Testis (tissue), 3 donors: ENCODE data around the gene PRKN. TPM values are rescaled to one million over a fixed set of nuclear protein-coding genes. Genes with fewer than 3 reads are reported as not detected.

Experiments
- DNase-seq: peaks from one replicate; pipeline ENCODE4 v3.0.0-alpha.2; 2019
- H3K27ac ChIP-seq, 2 donors: fragments of 200-600 bp; sonication (generic); one replicate each; pipeline ENCODE4 v1.5.1; 2019
- H3K27me3 ChIP-seq: fragments of 200-600 bp; sonication (generic); one replicate; pipeline ENCODE4 v1.5.1; 2019
- H3K36me3 ChIP-seq: fragments of 200-600 bp; sonication (generic); one replicate; pipeline ENCODE4 v1.5.1; 2017; ENCODE audit warnings: low read depth; ENCODE audit errors: missing control alignments
- H3K4me1 ChIP-seq: fragments of 200-600 bp; sonication (generic); one replicate; pipeline ENCODE4 v1.5.1; 2019
- H3K4me3 ChIP-seq, 2 donors: fragments of 200-600 bp; sonication (generic); one replicate each; pipeline ENCODE4 v1.5.1; 2017 to 2019
- H3K9me3 ChIP-seq: fragments of 200-600 bp; sonication (generic); one replicate; pipeline ENCODE4 v1.5.1; 2017
- POLR2A ChIP-seq: fragments of 450-650 bp; IDR thresholded peaks from one replicate; pipeline ENCODE4 v1.6.1; 2017; ENCODE audit warnings: antibody characterized with exemption, mild to moderate bottlenecking, moderate library complexity
- WGBS, 2 donors: methylation state at CpG; one replicate each; pipeline ENCODE4 v1.1.5; 2018; 5-methylcytosine and 5-hydroxymethylcytosine counted together
- intact Hi-C: fragments of 100-400 bp; cut with DNase I; formaldehyde crosslinking; loops from one replicate; pipeline ENCODE4 v1.15.1; 2023; ENCODE audit warnings: low total_unique reads
- polyA plus RNA-seq: library from polyadenylated mRNA; stranded (reverse); fragments of 350-450 nt; fragmentation: Illumina TruSeq; extraction: RNeasy Lipid Tissue Mini Kit (QIAGEN cat#74804); gene quantifications from one replicate; pipeline ENCODE4 v1.2.3, GENCODE V29; 2014; ENCODE audit warnings: low read depth, low replicate concordance; ENCODE audit not compliant: insufficient read depth
- total RNA-seq, 2 donors: library from RNA; depleted of rRNA; stranded (reverse); fragments of >200 nt; gene quantifications; one replicate each; pipeline ENCODE4 v1.2.3, GENCODE V29; 2016
- TF ChIP-seq, protein P1 (sequence below), 3 experiments: fragments of 450-650 bp in 2 of 3; fragments of 200-600 bp in 1 of 3; sonication (generic) in 1 of 3; IDR thresholded peaks; one replicate each; pipeline ENCODE4 v1.5.1; 2016 to 2019; ENCODE audit warnings: antibody characterized with exemption in 3 of 3, mild to moderate bottlenecking in 2 of 3, moderate library complexity in 1 of 3

Gene PRKN
- total and polyA plus RNA-seq, 3 donors from 2014 or later, result 19.1 to 34.5 (median 28.8) TPM

GRCh38 chr6:162770955-162771354 lies 43.4 kb upstream of the PRKN start:
- H3K9me3 ChIP-seq, result no peaks in the 10 kb centered on the region
- intact Hi-C loops, result no loop called here
- WGBS, 2 donors, result 97% methylated on average over 1 of the region's 1 CpG

DNA sequence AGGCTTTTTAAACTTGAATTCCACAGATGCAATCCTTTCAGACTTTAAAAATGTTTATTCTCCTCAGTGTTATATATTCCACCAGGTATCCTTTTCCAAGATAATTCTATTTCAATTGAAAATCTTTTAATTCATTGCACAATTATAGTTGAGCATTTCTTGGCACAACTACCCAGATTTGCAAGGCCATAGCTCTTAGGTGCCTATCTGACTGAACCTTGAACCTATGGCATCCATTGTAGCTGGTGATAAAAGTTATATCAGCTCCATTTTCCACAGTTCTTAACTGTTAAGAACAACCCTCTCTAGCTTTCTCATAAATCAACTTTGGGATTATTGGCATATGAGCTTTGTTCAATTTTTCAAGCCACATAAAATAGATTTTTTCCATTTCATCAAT lies 42.6 kb upstream of the PRKN start:
- H3K9me3 ChIP-seq, result no peaks in the 10 kb centered on the region
- no peak overlapping the region for H3K4me3 ChIP-seq
- H3K27ac ChIP-seq, result no peak overlapping the region
- no peaks in the 10 kb centered on the region for H3K27me3 ChIP-seq
- TF ChIP-seq, protein P1, sequence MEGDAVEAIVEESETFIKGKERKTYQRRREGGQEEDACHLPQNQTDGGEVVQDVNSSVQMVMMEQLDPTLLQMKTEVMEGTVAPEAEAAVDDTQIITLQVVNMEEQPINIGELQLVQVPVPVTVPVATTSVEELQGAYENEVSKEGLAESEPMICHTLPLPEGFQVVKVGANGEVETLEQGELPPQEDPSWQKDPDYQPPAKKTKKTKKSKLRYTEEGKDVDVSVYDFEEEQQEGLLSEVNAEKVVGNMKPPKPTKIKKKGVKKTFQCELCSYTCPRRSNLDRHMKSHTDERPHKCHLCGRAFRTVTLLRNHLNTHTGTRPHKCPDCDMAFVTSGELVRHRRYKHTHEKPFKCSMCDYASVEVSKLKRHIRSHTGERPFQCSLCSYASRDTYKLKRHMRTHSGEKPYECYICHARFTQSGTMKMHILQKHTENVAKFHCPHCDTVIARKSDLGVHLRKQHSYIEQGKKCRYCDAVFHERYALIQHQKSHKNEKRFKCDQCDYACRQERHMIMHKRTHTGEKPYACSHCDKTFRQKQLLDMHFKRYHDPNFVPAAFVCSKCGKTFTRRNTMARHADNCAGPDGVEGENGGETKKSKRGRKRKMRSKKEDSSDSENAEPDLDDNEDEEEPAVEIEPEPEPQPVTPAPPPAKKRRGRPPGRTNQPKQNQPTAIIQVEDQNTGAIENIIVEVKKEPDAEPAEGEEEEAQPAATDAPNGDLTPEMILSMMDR (IDR thresholded peaks at IDR 0.05), result no peak
- no peak for TF ChIP-seq POLR2A
- intact Hi-C loops, result no loop called here
- H3K36me3 ChIP-seq, result no peaks in the 10 kb centered on the region
- DNase-seq, result no peak
- no peaks in the 10 kb centered on the region for H3K4me1 ChIP-seq

More at GRCh38 chr6:162770955-162771354, 43.4 kb upstream of the PRKN start:
- TF ChIP-seq, protein P1 (IDR thresholded peaks at IDR 0.05), result no peak
- TF ChIP-seq POLR2A, result no peak
- Histone ChIP-seq H3K36me3 (no peaks in the 10 kb centered on the region), H3K4me1 (no peaks in the 10 kb centered on the region), H3K27ac (no peak overlapping the region), H3K27me3 (no peaks in the 10 kb centered on the region), H3K4me3 (no peak overlapping the region)
- DNase-seq, result no peak

DNA sequence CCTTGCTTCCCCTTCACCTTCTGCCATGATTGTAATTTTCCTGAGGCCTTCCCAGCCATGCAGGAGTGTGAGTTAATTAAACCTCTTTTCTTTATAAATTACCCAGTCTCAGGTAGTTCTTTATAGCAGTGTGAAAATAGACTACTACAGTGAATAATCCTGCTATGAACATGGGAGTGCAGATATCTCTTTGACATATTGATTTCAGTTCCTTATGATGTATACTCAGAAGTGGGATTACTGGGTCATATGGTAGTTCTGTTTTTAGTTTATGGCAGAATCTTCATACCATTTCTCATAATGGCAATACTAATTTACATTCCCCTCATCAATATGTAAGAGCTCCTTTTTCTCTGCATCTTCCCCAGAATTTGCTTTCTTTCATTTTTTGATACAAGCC lies 26.2 kb upstream of the PRKN start:
- DNase-seq, result no peak
- Histone ChIP-seq H3K27me3 (no peaks in the 10 kb centered on the region), H3K4me3 (no peak overlapping the region), H3K9me3 (no peaks in the 10 kb centered on the region), H3K4me1 (no peaks in the 10 kb centered on the region), H3K36me3 (no peaks in the 10 kb centered on the region), H3K27ac (no peak overlapping the region)
- TF ChIP-seq POLR2A, result no peak
- TF ChIP-seq, protein P1 (IDR thresholded peaks at IDR 0.05), result no peak
- intact Hi-C loops, result no loop called here

DNA sequence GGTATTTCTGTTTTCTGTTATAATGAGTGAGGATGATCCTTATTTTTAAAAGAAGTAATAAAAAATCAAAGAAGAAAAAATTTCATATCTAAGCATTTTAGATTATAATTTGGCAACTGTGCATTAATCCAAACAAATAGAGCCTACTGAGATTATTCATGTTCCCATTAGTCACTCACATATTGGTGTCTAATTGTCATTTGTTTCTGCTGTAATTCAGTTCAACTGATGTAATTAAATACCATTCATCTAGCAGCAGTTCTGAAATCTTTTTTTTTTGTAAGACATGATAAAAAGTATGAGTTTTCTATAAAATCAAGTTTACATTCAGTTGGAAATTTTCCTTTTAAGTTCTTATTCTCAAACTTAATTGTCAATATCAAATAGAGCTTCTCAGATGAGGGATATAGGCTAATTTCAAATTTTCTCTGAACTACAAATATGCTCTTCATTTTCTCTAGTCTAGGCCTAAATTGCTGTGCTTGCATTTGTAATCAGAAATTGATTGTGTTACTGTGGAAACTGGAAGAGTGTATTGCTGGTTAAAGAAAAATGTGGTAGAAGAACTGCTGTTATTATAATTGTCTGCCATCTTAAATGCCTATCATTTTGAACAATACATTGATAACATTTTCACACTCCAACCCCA lies 23.8 kb upstream of the PRKN start:
- no peak for DNase-seq
- H3K4me1 ChIP-seq, result no peaks in the 10 kb centered on the region
- no peak overlapping the region for H3K27ac ChIP-seq
- H3K27me3 ChIP-seq, result no peaks in the 10 kb centered on the region
- no peaks in the 10 kb centered on the region for H3K9me3 ChIP-seq
- H3K36me3 ChIP-seq, result no peaks in the 10 kb centered on the region
- TF ChIP-seq, protein P1 (IDR thresholded peaks at IDR 0.05), result no peak
- intact Hi-C loops, result no loop called here
- H3K4me3 ChIP-seq, result no peak overlapping the region

DNA sequence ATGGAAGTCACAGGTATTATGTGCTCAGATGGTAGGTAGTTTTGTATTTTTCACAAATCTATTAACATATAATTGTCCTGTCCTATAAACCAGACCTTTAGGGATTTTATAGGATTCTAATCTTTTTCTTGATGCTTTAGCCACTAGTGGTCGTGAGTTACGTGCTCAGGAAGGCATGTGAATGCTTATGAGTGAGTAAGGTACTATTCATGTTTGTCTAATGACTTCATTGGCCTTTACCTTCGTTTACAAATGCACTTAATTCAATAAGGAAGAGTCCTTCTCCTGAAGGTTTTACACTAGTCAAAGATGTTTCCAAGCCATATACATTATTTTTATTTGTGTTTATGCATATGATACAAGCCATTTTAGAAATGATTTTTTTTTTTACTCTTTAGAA lies 23.2 kb upstream of the PRKN start:
- no peaks in the 10 kb centered on the region for H3K36me3 ChIP-seq
- TF ChIP-seq POLR2A, result no peak
- TF ChIP-seq, protein P1 (IDR thresholded peaks at IDR 0.05), result no peak
- WGBS, 2 donors, result 77 to 81% methylated on average over 3 of the region's 3 CpGs
- DNase-seq, result no peak
- H3K4me3 ChIP-seq, result no peak overlapping the region
- no peaks in the 10 kb centered on the region for H3K9me3 ChIP-seq
- no peak overlapping the region for H3K27ac ChIP-seq
- H3K27me3 ChIP-seq, result no peaks in the 10 kb centered on the region
- intact Hi-C loops, result no loop called here
- no peaks in the 10 kb centered on the region for H3K4me1 ChIP-seq
